SK-N-MC (cell line): ENCODE measurements around the gene COL6A1.

Source experiments
- EZH2 ChIP-seq: fragments of 200-600 bp; sonication (generic); IDR thresholded peaks from one replicate; pipeline ENCODE4 v1.6.1; 2017; ENCODE audit warnings: antibody characterized with exemption
- POLR2AphosphoS5 ChIP-seq: IDR thresholded peaks from 2 replicates; pipeline ENCODE4 v1.6.1; 2012; ENCODE audit warnings: mild to moderate bottlenecking, low read depth, low read length, borderline replicate concordance

GRCh38 chr21:45934554-45934953 is 47.0 kb upstream of the COL6A1 start:
- TF ChIP-seq EZH2: no peak
- no peak for TF ChIP-seq POLR2AphosphoS5
